Glutamatergic neuron (in vitro differentiated cells): ENCODE results near the gene RPL35. TPM values are rescaled to one million over a fixed set of nuclear protein-coding genes. Genes with fewer than 3 reads are reported as not detected.

ENCODE experiments used
- DNase-seq: peaks from one replicate; pipeline ENCODE4 v3.0.0; 2022
- H3K27ac Mint-ChIP-seq: one replicate; pipeline ENCODE4 v1.8.0; 2020; ENCODE audit warnings: mild to moderate bottlenecking, mixed read lengths, inconsistent platforms; ENCODE audit not compliant: unreplicated experiment
- H3K27me3 Mint-ChIP-seq: one replicate; pipeline ENCODE4 v1.8.0; 2020; ENCODE audit warnings: mild to moderate bottlenecking, moderate library complexity, mixed read lengths, inconsistent platforms; ENCODE audit not compliant: unreplicated experiment
- H3K36me3 Mint-ChIP-seq: one replicate; pipeline ENCODE4 v1.8.0; 2020; ENCODE audit warnings: mild to moderate bottlenecking, mixed read lengths, inconsistent platforms; ENCODE audit not compliant: unreplicated experiment
- H3K4me1 Mint-ChIP-seq: one replicate; pipeline ENCODE4 v1.8.0; 2020; ENCODE audit warnings: mild to moderate bottlenecking, low read depth, mixed read lengths, inconsistent platforms; ENCODE audit not compliant: unreplicated experiment
- H3K4me3 Mint-ChIP-seq: one replicate; pipeline ENCODE4 v1.8.0; 2020; ENCODE audit warnings: mild to moderate bottlenecking, mixed read lengths, inconsistent platforms; ENCODE audit not compliant: unreplicated experiment
- H3K9me3 Mint-ChIP-seq: one replicate; pipeline ENCODE4 v1.8.0; 2020; ENCODE audit warnings: mild to moderate bottlenecking, moderate library complexity, mixed read lengths, inconsistent platforms; ENCODE audit not compliant: unreplicated experiment
- CTCF ChIP-seq: fragments of 200-600 bp; sonication (generic); IDR thresholded peaks from one replicate; pipeline ENCODE4 v1.5.0; 2021; ENCODE audit not compliant: partially characterized antibody, unreplicated experiment
- total RNA-seq: library from RNA; stranded (reverse); fragmentation: NEBNext Ultra II Directional; extraction: Animal tissue kit (Norgen Biotek cat#: 25700); gene quantifications from one replicate; pipeline ENCODE4 v1.2.1, GENCODE V29; 2021; ENCODE audit not compliant: unreplicated experiment

The RPL35 gene
- total RNA-seq, 1 donor from 2014 or later = 559 TPM

DNA sequence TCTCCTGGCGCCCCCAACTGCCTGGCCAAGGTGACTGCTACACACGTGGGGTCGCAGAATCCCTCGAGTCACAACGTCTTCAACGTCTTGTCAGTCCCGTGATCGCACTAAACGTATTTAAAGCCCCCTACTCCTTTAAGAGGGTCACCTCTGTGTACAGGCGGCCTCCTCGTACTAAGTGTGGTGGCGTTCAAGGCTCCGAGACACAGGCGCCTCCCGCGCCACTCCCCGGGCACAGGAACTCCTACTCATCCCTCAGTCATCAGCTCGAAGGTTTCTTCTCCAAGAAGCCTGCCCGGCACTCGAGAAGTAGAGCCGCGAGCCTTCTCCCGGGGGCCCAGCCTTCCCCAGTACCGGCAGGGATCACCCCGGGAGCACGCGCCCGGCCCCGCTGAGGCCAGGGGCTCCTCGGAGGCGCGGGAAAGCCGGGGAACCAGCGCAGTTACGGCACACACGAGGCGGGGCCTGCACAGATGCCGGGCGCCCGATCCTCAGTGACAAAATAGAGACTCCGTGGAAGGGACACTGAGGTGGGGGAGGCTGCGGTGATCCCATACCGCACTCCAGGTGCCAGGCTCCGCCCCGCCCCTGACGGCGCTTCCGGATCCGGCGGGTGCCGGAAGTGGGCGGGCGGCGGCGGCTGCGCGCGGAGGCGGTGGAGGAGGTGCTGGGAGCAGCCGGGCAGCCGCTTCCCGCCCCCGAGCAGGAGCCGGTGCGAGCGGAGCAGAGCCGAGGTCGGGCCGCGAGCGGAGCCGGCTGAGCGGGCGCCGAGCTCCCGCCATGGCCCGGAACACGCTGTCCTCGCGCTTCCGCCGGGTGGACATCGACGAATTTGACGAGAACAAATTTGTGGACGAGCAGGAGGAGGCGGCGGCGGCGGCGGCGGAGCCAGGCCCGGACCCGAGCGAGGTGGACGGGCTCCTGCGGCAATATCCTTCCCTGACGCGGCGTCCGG, 7.0 kb upstream of the RPL35 start:
- Mint-ChIP-seq H3K4me1 (peaks cover 14% of the 10 kb centered on the region), H3K27ac (peak overlapping the region; percentile 88), H3K27me3 (peaks cover 10% of the 10 kb centered on the region), H3K4me3 (peak overlapping the region; percentile 94), H3K9me3 (peaks cover 3% of the 10 kb centered on the region), H3K36me3 (no peaks in the 10 kb centered on the region)
- peak; percentile 92 for DNase-seq
- no peak for TF ChIP-seq CTCF

DNA sequence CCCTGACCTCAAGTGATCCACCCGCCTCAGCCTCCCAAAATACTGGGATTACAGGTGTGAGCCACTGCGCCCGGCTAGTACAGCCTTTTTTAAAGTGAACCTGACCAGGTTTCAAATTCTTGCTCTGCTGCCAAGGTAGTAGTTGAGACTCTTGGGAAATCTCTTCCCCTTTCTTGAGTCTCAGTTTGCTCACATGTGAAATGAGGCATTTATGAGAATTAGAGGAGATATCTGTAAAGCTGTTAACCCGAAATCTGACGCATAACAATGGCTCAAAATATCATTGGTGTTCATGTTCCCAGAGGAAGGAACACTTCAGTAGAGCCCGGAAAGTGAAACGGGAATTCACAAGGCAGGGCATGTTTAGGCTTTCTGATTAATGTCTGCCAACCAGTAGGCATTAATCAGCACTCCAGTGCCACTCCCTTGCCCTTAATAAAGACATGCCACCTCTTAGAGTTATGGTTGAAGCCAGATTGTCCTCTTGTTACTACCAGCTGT, 1.7 kb upstream of the RPL35 start:
- peaks cover 4% of the 10 kb centered on the region for H3K27me3 Mint-ChIP-seq
- H3K27ac Mint-ChIP-seq = no peak overlapping the region

GRCh38 chr9:124860582-124861341, 995 bp downstream of the RPL35 start:
- peak overlapping the region; percentile 90 for H3K27ac Mint-ChIP-seq
- H3K9me3 Mint-ChIP-seq = peaks cover 6% of the 10 kb centered on the region
- TF ChIP-seq CTCF = no peak
- peak overlapping the region; percentile 96 for H3K4me3 Mint-ChIP-seq
- H3K36me3 Mint-ChIP-seq = no peaks in the 10 kb centered on the region
- H3K27me3 Mint-ChIP-seq = peaks cover 4% of the 10 kb centered on the region
- H3K4me1 Mint-ChIP-seq = peaks cover 6% of the 10 kb centered on the region
- no peak for DNase-seq

More for the DNA sequence above, 1.7 kb upstream of the RPL35 start:
- Mint-ChIP-seq H3K36me3 (no peaks in the 10 kb centered on the region), H3K4me1 (peaks cover 9% of the 10 kb centered on the region), H3K4me3 (peak overlapping the region; percentile 7), H3K9me3 (peaks cover 7% of the 10 kb centered on the region)
- TF ChIP-seq CTCF = no peak
- DNase-seq = no peak

DNA sequence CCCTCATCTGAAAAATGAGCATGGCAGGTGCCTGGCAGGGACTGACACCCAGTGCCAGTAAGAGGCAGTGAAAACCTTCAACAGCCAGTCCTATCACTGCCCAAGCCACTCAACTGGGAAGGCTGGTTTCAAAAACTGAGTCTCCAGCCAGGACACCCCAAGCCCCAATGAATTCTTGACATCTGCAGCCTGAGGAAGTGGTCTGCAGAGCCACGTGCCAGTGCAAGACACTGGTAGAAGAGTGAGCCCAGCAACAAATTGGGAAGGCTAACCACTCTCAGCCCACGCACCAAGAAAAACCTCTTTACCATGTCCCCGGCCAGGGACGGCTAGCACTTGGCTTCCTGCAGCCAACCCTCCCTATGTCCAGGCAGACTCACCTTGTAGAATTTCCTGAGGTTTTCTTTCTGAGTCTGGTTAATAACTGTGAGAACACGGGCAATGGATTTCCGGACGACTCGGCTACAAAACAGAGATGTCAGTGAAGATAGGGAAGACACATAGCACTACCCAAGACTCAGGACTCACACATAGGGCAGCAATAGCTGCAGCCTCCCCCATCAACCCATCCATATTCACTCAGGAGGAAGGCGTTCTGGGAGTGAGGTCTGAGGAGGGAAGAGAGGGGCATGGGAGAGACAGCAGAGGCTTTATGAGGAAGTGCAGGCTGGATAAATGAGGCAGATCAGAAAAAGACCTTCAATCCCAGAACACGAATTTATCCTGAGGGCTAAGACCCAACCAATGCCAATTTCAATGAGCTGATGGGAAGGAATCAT, 1.8 kb downstream of the RPL35 start:
- H3K27me3 Mint-ChIP-seq = peaks cover 4% of the 10 kb centered on the region
- peak overlapping the region; percentile 96 for H3K4me3 Mint-ChIP-seq
- H3K4me1 Mint-ChIP-seq = peaks cover 6% of the 10 kb centered on the region
- peaks cover 6% of the 10 kb centered on the region for H3K9me3 Mint-ChIP-seq
- H3K27ac Mint-ChIP-seq = peak overlapping the region; percentile 90
- no peak for TF ChIP-seq CTCF
- no peak for DNase-seq
- H3K36me3 Mint-ChIP-seq = no peaks in the 10 kb centered on the region
